ENCODE data around the gene TMEM175.

Gene TMEM175

GRCh38 chr4:948101-948935, 16.1 kb downstream of the TMEM175 start:
- DNase-seq: no peak

- DNase-seq: no peak
These were observed 16.7 kb downstream of the TMEM175 start for GRCh38 chr4:948936-949300.

DNA sequence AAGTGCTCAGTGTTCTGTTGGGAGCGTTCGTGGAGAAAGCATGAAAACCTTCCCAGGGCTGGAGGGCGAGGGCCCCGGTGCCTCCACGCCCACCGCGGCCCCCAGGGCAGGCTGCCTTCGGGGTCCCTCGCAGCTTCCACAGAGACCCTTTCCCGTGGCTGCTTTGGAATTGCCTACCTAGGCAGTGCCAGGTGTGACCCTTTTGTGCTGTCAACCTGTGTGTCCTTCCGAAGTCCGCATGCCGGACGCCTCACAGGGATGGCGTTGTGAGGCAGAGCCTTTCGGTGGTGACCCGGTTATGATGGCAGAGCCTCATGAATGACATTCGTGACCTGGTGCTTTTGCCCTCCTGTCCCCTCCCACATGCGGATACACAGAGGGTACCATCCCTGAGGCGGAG, 17.4 kb downstream of the TMEM175 start:
- DNase-seq: no peak

DNA sequence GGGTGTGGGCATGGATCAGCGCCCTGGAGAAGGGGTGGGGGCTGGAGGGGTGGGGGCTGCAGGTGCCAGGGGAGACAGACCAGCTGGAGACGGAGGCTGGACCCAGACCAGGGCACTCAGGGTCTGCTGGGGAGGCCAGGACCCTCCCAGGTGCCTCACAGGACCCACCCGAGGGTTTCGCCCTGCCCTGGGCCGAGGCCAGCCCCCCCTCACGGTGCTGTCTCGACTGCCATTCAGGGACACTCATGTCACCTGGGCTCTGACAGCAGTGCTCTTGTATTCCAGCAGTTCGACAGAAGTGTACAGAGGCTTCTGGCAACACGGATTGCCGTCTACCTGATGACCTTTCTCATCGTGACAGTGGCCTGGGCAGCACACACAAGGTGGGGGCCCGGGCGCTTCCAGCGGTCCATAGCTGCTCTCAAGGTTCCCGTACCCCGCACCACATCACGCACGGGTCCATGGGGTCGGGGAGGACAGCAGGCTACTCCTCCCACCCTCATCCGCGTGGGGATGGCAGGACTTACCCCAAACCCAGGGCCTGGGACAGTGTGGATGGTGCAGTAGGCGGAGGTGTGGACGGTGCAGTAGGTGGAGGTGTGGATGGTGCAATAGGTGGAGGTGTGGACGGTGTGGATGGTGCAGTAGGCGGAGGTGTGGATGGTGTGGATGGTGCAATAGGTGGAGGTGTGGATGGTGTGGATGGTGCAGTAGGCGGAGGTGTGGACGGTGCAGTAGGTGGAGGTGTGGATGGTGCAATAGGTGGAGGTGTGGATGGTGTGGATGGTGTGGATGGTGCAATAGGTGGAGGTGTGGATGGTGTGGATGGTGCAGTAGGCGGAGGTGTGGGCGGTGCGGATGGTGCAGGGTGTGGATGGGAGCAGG, 18.1 kb downstream of the TMEM175 start:
- no peak for DNase-seq

- no peak for DNase-seq
These were observed 18.9 kb downstream of the TMEM175 start for GRCh38 chr4:951186-951585.

DNA sequence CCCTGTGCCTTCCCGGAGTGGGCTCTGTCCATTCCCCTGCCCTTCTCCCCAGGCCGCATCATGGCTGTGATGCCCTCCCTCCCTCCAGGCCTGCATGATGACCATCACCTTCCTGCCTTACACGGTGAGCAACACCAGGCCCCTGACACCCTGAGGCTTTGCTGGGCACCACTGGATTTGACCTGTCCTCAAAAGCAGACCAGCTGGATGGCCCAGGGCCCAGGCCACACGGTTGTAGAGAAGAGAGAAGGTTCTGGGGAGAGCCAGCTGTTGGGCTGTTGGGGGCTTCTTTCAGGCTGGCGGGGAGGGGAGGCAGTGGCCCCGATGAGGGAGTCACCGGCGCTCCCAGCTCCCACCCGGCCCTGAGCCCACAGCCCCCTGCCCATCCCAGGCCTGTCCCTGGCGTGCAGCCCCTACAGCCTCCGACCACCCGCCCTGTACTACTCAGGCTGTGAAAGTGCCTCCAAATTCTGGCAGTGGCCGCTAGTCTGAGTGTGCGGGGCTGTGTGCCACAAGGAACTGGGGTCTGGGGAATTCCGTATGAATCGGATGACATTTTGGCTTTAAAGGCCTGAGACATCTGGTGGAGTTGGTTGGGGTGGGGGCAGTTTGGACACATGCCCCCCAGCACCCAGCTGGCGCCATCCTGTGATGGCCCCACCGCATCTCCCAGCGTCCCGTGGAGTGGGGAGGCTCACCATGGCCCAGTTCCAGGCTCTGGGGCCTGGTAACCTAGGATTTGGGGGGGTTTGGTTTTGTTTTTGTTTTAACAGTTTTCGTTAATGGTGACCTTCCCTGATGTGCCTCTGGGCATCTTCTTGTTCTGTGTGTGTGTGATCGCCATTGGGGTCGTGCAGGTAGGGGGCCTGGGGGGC, 19.6 kb downstream of the TMEM175 start:
- DNase-seq: no peak

DNA sequence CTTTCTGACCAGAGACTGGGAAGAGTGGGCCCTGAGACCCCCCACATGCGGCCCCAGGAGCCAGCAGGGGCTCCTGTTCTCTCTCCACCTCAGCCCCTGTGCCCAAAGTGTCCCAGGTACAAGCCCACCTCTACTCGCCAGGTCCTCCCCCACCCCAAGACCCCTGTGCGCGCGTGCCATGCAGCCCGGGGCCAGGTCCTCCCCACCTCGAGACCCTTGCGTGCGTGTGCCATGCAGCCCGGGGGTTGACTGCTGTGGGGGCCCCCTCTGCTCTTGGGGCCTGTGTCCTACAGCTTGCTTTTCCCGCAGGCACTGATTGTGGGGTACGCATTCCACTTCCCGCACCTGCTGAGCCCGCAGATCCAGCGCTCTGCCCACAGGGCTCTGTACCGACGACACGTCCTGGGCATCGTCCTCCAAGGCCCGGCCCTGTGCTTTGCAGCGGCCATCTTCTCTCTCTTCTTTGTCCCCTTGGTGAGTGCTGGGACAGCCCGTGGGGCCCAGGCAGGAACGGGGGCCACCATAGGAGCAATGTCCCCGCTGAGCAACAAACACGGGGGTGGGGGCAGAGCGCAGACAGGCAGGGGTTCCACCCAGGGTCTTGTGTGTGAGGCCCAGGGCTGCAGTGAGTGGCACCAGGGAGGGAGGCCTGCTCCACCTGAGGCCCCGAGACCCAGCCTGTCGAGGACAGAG, 20.8 kb downstream of the TMEM175 start:
- no peak for DNase-seq

DNA sequence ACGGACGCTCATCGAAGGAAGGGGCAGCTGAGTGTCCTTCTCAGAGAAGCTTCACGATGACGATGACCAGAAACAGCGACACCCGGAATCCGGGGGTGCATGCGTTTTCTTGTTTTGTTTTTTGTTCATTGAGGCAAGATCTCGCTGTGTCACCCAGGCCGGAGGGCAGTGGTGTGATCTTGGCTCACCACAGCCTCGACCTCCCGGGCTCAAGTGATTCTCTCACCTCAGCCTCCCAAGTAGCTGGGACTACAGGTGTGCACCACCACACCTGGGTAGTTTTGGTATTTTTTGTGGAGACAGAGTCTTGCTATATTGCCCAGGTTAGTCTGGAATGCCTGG, 21.3 kb downstream of the TMEM175 start:
- no peak for DNase-seq

DNA sequence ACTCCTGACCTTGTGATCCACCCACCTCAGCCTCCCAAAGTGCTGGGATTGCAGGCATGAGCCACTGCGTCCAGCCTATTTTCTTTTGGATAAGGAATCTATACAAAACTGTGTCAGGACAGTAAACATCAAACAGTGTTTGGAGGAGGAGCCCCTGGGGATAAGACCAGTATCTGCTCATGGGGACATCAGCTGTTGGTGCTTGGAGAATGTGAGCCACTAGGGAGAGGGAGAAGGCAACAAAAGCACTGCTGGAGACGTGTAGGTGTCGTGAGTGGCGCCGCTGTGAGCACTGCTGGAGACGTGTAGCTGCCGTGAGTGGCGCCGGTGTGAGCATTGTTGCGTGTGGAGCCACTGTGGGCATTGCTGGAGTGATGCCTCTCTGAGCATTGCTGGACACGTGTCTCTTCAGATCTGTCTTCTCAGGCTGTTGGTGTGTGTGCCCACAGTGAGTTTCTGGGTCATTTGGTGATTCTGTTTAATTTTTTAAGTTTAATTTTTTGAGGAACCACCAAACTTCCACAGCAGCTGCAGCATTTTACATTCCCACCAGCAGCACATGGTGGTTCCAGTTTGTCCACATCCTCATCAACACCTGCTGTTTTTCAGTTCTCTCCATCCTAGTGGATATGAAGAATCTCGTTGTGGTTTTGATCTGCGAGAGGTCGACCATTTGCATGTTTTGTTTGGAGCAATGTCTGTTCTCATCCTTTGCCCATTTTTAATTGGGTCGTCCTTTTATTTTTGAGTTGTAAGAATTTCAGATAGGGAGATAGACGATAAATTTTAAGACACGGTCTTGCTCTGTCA, 22.2 kb downstream of the TMEM175 start:
- no peak for DNase-seq

- no peak for DNase-seq
These were observed 23.1 kb downstream of the TMEM175 start for GRCh38 chr4:955161-955921.

DNA sequence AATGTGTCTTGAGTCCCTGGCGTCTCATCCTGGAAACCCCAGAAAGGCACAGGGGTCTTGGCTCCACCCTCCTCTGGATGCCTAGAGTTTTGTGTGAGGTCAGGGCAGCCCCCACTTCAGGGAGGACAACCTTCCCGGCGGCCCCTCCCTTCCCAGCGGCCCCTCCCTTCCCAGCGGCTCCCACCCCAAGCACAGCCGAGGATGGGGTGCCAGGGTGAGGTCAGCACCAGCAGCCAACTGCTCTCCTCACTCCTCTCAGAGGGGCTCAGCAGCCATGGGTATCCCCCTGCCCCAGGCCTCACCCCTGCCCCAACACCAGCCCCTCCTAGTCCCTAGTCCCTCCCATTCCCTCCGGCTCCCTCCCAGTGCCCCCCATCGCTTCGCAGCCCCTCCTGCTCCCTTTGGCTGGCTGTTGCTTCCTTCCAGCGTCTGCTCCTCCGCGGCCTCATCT, 23.7 kb downstream of the TMEM175 start:
- DNase-seq: no peak

DNA sequence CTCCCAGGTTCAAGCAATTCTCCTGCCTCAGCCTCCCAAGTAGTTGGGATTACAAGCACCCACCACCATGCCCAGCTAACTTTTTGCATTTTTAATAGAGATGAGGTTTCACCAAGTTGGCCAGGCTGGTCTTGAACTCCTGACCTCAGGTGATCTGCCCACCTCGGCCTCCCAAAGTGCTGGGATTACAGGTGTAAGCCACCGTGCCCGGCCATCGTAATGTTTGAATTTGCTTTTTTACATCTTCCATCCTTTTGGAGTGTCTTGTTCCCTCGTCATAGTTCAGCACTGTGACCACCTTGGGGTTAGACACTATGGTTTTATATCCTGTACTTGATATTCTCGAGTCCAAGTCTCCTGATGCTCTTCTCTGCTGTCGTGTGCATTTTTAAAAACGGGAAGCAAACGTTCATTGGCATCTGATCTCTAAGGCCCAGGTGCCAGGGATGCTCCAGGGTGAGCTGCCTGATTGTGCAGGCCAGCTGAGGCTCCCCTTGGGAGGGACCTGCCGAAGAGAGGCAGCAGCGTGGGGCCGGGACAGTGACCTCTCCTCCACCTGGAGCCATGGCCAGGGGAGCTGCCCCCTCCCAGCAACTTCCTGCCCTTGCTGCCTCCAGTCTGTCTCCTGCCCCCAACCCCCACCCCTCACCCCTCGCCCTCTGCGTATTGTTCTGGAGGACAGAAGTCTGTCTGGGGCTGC, 24.4 kb downstream of the TMEM175 start:
- DNase-seq: no peak

- DNase-seq: no peak
These were observed 24.9 kb downstream of the TMEM175 start for GRCh38 chr4:957231-957580.

DNA sequence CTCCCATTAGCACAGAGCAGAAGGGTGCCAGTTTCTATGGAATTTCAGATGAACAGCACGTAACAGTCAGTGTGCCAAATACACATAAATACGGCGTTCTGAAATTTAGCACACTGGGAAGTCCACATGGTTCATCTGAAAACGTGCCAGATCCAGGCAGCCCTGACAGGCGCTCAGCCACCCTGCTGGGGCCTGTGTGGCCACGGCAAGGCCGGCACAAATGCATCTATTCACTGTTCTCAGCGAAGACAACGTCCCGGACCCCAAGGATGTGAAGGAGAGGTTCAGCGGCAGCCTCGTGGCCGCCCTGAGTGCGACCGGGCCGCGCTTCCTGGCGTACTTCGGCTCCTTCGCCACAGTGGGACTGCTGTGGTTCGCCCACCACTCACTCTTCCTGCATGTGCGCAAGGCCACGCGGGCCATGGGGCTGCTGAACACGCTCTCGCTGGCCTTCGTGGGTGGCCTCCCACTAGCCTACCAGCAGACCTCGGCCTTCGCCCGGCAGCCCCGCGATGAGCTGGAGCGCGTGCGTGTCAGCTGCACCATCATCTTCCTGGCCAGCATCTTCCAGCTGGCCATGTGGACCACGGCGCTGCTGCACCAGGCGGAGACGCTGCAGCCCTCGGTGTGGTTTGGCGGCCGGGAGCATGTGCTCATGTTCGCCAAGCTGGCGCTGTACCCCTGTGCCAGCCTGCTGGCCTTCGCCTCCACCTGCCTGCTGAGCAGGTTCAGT, 25.5 kb downstream of the TMEM175 start:
- DNase-seq: no peak

DNA sequence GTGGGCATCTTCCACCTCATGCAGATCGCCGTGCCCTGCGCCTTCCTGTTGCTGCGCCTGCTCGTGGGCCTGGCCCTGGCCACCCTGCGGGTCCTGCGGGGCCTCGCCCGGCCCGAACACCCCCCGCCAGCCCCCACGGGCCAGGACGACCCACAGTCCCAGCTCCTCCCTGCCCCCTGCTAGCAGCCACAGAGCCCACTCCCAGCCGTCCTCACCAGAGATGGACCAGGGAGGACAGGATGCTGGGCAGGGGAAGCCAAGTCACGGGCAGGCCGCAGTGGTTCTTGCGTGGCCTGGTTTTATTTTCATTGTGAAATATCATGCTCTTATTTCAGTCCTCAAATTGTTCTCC, 26.0 kb downstream of the TMEM175 start:
- no peak for DNase-seq

GRCh38 chr4:958696-959337, 26.6 kb downstream of the TMEM175 start:
- DNase-seq: no peak

GRCh38 chr4:959338-960139, 27.3 kb downstream of the TMEM175 start:
- DNase-seq: no peak

DNA sequence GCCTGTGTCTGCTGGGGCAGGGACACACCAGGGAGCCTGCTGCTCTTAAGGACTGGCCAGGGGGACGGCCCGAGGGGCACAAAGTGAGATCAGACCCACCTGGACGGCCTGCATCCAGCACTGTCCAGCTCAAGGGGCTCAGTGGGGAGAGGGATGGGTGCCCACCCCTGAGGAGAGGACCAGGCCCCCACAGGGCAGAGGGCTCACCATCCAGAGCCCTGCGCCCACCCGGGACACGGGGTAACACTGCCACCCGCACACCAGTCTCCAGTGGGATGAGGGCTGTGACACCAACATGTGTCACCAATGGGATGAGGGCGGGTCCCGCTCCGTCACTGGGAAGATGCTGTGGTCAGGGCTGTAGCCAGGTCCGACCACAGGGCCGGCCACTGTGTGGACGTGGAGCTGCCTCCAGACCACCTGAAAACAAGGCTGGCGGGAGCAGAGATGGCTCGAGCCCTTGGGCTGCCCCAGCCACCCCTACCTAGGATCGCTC, 27.9 kb downstream of the TMEM175 start:
- no peak for DNase-seq

Measured in NCI-H2227 treated with DMSO at 0.1 percent for 48 hours (cell line).